HG02642 (cell line): ENCODE data around the gene ARMC7.
"Not testable (repeated sequence)": the region's sequence is repeated elsewhere in the genome, so short reads cannot be mapped to it uniquely, and the experiment has no call there.

ENCODE experiments used
- ATAC-seq: cut with Tn5 transposase; IDR thresholded peaks from one replicate; pipeline ENCODE4 v1.9.1; 2021; ENCODE audit warnings: mild to moderate bottlenecking; ENCODE audit not compliant: unreplicated experiment, poor library complexity

Gene ARMC7

GRCh38 chr17:75147878-75148546 is 38.2 kb downstream of the ARMC7 start:
- ATAC-seq = no peak

DNA sequence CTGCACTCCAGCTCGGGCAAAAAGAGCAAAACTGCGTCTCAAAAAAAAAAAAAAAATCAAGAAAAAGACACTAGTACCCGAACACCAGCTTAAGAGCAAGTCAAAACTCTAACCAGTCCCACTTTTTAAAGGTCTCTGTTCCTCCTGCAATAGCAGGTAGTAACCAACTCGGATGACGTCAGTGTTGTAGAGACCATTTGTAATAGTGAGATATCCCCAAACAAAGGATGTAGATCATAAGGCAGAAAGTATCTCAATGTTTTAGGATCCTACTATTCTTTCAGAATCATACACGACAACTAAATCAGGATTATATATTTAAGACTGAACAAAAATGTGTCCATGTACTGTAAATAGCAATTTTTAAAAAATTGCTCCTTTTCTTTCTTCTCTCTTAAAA is 42.2 kb downstream of the ARMC7 start:
- no peak for ATAC-seq

DNA sequence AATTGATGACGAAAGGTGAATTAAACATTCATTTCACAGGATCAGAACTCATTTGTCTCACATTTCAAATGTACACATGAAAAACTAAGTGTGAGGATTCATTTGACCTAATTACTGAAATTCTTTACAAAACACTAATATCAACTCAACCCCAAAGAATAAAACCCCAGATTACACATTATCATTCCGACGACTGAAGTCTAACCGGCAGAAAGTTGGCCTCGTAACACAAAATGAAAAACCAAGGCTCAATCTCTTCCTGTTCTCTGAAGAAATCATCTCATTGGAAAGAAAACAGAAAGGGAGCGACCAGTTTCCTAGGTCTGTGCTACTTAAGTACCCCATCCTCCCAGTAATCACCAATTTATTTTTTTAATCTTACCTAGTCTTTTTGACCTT is 42.8 kb downstream of the ARMC7 start:
- ATAC-seq = no peak

GRCh38 chr17:75152922-75153779 is 43.4 kb downstream of the ARMC7 start:
- no peak for ATAC-seq

- peak; percentile 9 for ATAC-seq
Measured at GRCh38 chr17:75153780-75154194, 44.0 kb downstream of the ARMC7 start.

DNA sequence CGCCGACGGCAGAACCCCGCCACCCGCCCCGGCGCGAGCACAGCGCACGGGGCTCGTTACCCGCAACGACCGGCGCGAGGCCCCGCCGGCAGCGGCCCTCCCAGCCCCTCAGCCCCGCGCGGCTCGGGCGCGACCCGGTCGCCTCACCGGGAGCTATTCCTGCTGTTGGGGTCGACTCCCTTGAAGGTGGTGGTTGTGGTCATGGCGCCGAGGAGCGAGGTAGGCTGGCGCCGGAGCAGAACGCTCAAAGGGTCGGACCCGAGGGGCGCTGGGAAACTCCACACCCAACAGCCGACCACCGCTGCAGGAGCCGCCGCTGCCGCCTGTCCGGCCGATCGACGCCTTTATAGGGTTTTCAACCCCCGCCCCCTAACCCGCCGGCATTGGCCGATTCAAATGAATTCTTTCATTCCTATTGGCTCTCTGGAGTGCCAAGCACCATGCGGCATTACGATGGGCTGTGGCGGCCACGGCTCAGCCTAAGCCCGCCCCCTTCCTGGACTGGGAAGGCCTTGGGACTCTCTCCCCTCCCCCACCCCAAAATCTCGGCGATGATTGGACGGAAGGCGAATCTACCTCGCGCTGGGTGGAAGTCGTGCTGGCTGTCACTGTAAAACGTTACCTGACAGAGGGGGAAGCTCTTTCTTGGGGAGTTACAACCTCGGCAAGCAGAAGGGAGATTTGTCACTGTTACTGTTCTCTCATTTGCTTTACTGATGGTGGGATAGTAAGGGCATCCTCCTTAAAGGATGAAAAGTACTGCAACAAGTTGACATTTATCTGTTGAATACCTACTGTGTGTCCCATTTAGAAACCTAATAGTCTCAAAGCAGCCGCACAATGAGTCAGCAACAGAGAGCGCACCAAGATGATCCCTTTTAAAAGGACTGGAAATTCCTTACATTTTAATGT is 44.7 kb downstream of the ARMC7 start, which contains the start of gene JPT1:
TSS of gene JPT1 (minus strand) at position 318 of the 912 bp plus-strand sequence. CDS start at position 203, 115 bp downstream.
- ATAC-seq = peak; percentile 96

DNA sequence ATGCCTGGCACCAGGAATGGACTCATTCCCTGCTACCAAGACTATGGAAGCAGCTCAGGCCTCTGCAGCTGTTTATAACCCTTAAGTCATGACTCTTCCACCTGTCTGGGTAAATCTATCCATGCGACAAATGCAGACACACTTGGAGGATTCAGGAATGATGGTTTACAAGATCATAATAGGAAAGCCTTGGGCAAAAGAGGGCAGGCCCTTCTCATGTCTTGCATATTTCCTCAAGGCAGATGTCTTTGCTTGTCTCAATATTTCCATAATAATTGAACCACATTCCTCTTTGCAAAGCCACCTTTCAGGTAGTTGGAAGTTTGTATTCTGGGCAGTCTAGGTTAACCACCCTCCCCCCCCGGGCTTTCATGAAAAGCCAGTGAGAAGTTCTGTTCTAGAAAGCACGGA is 45.4 kb downstream of the ARMC7 start:
- no peak for ATAC-seq

DNA sequence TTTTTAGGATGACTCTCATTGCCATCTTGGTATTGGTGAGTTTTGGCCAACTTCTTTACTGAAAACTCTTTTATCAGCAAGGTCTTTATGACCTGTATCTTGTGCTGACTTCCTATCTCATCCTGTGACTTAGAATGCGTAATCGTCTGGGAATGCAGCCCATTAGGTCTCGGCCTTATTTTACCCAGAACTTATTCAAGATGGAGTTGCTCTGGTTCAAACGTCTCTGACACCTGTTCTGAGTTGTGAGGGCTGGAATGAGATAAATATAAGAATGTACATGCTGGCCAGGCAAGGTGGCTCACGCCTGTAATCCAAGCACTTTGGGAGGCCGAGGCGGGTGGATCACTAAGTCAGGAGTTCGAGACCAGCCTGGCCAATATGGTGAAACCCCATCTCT is 48.7 kb downstream of the ARMC7 start:
- not testable (repeated sequence) for ATAC-seq

- no peak for ATAC-seq
Measured at GRCh38 chr17:75159196-75160031, 49.6 kb downstream of the ARMC7 start.

DNA sequence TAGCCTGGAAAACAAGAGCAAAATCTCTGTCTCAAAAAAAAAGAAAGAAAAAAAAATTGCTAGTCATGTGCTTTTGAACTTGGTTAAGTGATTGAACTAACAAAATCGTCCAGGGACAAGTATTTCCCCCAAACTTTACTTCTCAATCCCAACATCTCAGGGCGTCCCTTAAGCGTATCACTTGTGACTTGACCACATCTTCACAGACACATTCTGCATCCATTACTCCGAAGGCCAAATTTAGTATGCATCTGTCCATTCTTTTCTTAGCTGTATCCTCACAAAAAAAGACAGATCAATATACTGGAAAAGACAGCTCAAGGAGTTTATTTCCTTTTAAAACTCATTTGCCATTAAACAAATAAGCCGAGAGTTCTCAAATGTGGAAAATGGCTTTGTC is 50.4 kb downstream of the ARMC7 start:
- ATAC-seq = no peak

DNA sequence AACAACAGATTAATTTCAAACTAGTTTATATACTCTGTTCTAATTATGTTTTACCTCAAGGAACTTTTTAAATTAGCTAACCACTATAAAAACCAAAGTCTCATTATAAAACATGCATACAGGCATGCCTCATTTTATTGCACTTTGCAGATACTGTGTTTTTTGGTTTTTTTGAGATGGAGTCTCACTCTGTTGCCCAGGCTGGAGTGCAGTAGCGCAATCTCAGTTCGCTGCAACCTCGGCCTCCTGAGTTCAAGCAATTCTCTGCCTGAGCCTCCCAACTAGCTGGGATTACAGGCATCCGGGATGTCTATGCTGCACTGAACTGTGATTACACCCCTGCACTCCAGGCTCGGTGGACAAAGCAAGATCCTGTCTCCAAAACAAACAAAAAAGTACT is 53.3 kb downstream of the ARMC7 start:
- ATAC-seq = no peak

- not testable (repeated sequence) for ATAC-seq
Measured at GRCh38 chr17:75164606-75165005, 54.8 kb downstream of the ARMC7 start.

- ATAC-seq = no peak
Measured at GRCh38 chr17:75168998-75169397, 59.2 kb downstream of the ARMC7 start.

GRCh38 chr17:75173526-75173925 is 63.8 kb downstream of the ARMC7 start:
- ATAC-seq = no peak

- no peak for ATAC-seq
Measured at GRCh38 chr17:75174996-75175395, 65.2 kb downstream of the ARMC7 start.

GRCh38 chr17:75176625-75177024 is 66.9 kb downstream of the ARMC7 start:
- no peak for ATAC-seq

DNA sequence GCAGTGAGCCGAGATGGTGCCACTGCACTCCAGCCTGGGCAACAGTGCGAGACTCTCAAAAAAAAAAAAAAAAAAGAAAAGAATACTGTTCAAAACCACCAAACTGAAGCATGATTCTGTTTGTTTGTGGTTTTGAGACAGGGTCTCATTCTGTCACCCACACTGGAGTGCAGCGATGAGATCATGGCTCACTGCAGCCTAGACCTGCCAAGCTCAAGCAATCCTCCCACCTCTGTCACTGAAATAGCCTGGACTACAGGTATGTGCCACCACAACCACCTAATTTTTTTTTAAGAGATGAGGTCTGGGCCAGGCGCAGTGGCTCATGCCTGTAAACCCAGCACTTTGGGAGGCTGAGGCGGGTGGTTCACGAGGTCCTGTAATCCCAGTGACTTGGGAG is 68.7 kb downstream of the ARMC7 start:
- no peak for ATAC-seq
